A549 treated with DMSO at 1 μM for 4 hours (cell line): ENCODE results near the gene TXNDC16. TPM values are rescaled to one million over a fixed set of nuclear protein-coding genes. Genes with fewer than 3 reads are reported as not detected.

Experiments used
- total RNA-seq: library from RNA; stranded (reverse); fragments of 200-300 nt; extraction: Qiagen RNA extraction; gene quantifications from 5 replicates; pipeline ENCODE4 v1.2.3, GENCODE V29; 2022; ENCODE audit warnings: low read depth

The TXNDC16 gene
- total RNA-seq = 0.82 to 1.9 TPM (median 1.2 TPM) in 5 replicates

DNA sequence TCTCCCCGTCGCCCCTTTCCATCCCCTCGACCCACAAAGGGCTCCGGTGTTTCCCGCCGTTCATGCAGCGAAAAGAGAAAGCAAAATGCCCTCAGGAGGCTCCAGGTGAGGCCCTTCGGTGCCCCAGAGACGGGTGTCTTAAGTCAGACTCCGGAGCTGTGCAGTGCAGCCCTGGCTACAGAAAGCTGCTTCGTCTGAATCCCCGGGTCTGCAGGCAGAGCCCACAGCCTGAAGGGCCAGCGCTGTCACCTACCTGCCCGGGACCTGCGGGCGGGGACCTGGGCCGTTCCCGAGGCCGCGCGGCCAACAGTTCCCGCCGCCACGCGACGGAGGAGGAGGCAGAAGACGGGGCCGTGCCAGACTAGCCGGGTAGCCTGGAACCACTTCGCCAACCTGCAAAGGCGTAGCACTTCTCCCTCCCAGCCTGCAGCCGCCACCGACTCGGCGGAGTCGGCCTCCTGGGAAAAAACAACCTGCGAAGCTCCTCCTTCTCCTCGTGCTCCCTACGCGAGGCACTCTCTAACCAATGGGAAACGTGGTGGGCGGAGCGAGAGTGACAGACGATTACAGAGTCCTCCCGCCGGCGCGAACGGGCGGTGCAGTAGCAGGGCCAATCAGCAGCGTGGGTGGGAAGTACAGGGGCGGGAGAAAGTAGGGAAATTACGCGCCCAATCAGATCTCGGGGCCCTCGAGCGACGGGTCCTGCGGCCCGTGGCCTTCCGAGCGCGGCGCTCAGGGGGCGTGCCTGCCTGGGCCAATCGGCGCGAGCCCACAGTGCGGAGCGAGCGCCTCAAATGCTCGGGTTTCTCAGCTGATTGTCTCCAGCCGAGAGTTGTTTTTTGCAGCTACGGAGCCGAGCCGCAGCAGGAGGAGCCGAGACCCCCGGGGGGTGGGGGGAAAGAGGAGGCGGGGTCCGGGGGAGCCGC lies at the start of gene TXNDC16, which contains the start of gene GPR137C:
Gene TXNDC16 (minus strand): TSS at position 443 of the 926 bp plus-strand sequence. CDS start 8,948 bp downstream, outside the sequence.
Gene GPR137C (plus strand): TSS at position 774 of the 926 bp plus-strand sequence. CDS start 312 bp downstream, outside the sequence.

Other genes starting within 250 kb of the TXNDC16 start
- gene PTGER2, start 238.2 kb downstream of the TXNDC16 start, total RNA-seq = 1.2 to 2.1 TPM (median 1.7 TPM) in 5 replicates
- 0.08 to 0.30 TPM (median 0.15 TPM) in 4 of 5 replicates, not detected in the other for gene GPR137C, start 331 bp upstream of the TXNDC16 start, total RNA-seq
- gene ERO1A, start 143.1 kb upstream of the TXNDC16 start, total RNA-seq = 43.4 to 66.8 TPM (median 57.2 TPM) in 5 replicates
- gene PSMC6, start 154.7 kb upstream of the TXNDC16 start, total RNA-seq = 86.8 to 101 TPM (median 93.0 TPM) in 5 replicates
- gene STYX, start 177.7 kb upstream of the TXNDC16 start, total RNA-seq = 4.0 to 7.6 TPM (median 6.3 TPM) in 5 replicates
- 45.4 to 53.9 TPM (median 49.2 TPM) in 5 replicates for gene GNPNAT1, start 239.1 kb upstream of the TXNDC16 start, total RNA-seq